ENCODE measurements around the gene RABEP2. TPM values are rescaled to one million over a fixed set of nuclear protein-coding genes. Genes with fewer than 3 reads are reported as not detected.

Gene RABEP2
- total RNA-seq, 1 donor from 2014 or later: 23.3 TPM

- Mint-ChIP-seq H3K4me1 (ENCODE audit: unreplicated experiment) (peaks cover 12% of the 10 kb centered on the region), H3K4me3 (no peak overlapping the region), H3K36me3 (no peaks in the 10 kb centered on the region), H3K9me3 (peaks cover 5% of the 10 kb centered on the region), H3K27me3 (no peaks in the 10 kb centered on the region), H3K27ac (no peak overlapping the region)
- TF ChIP-seq CTCF (conservative IDR thresholded peaks at IDR 0.05): no peak
- DNase-seq (ENCODE audit: extremely low spot score, unreplicated experiment): no peak
These were observed 11.7 kb upstream of the RABEP2 start for GRCh38 chr16:28936784-28937155.

GRCh38 chr16:28935924-28936783, 11.1 kb upstream of the RABEP2 start:
- Mint-ChIP-seq H3K36me3 (no peaks in the 10 kb centered on the region), H3K27ac (no peak overlapping the region), H3K4me1 (ENCODE audit: unreplicated experiment) (peaks cover 12% of the 10 kb centered on the region), H3K4me3 (no peak overlapping the region), H3K9me3 (peaks cover 5% of the 10 kb centered on the region), H3K27me3 (no peaks in the 10 kb centered on the region)
- TF ChIP-seq CTCF (conservative IDR thresholded peaks at IDR 0.05): no peak
- no peak for DNase-seq (ENCODE audit: extremely low spot score, unreplicated experiment)

GRCh38 chr16:28935346-28935745, 10.3 kb upstream of the RABEP2 start:
- DNase-seq (ENCODE audit: extremely low spot score, unreplicated experiment): no peak
- TF ChIP-seq CTCF (conservative IDR thresholded peaks at IDR 0.05): no peak
- Mint-ChIP-seq H3K27ac (no peak overlapping the region), H3K27me3 (no peaks in the 10 kb centered on the region), H3K4me1 (ENCODE audit: unreplicated experiment) (peaks cover 12% of the 10 kb centered on the region), H3K9me3 (peaks cover 5% of the 10 kb centered on the region), H3K4me3 (no peak overlapping the region), H3K36me3 (no peaks in the 10 kb centered on the region)

- no peak for TF ChIP-seq CTCF (conservative IDR thresholded peaks at IDR 0.05)
- DNase-seq (ENCODE audit: extremely low spot score, unreplicated experiment): no peak
- H3K27ac Mint-ChIP-seq: no peak overlapping the region
- no peaks in the 10 kb centered on the region for H3K36me3 Mint-ChIP-seq
- H3K4me3 Mint-ChIP-seq: no peak overlapping the region
- peaks cover 5% of the 10 kb centered on the region for H3K9me3 Mint-ChIP-seq
- H3K27me3 Mint-ChIP-seq: no peaks in the 10 kb centered on the region
- peaks cover 12% of the 10 kb centered on the region for H3K4me1 Mint-ChIP-seq (ENCODE audit: unreplicated experiment)
These were observed 8.1 kb upstream of the RABEP2 start for GRCh38 chr16:28933171-28933570.

GRCh38 chr16:28932339-28933141, 7.5 kb upstream of the RABEP2 start:
- Mint-ChIP-seq H3K27ac (no peak overlapping the region), H3K4me1 (ENCODE audit: unreplicated experiment) (peaks cover 12% of the 10 kb centered on the region), H3K9me3 (peaks cover 5% of the 10 kb centered on the region), H3K4me3 (no peak overlapping the region), H3K27me3 (no peaks in the 10 kb centered on the region), H3K36me3 (no peaks in the 10 kb centered on the region)
- no peak for DNase-seq (ENCODE audit: extremely low spot score, unreplicated experiment)
- TF ChIP-seq CTCF (conservative IDR thresholded peaks at IDR 0.05): no peak

Measured in type B pancreatic cell (in vitro differentiated cells).